Lung (tissue), 12 donors: Measurements from ENCODE around the gene IFNA21. TPM values are rescaled to one million over a fixed set of nuclear protein-coding genes. Genes with fewer than 3 reads are reported as not detected.

Source experiments
- ATAC-seq: fragments of 200-7000 bp; cut with Tn5 transposase; one replicate; pipeline ENCODE4 v1.9.1; 2020; ENCODE audit warnings: moderate number of reproducible peaks; ENCODE audit not compliant: insufficient read depth, low FRiP score
- DNase-seq, 3 donors: peaks; one replicate each; pipeline ENCODE4 v3.0.0-alpha.2; 2013 to 2017
- H3K27ac ChIP-seq, 2 donors: one replicate each; pipeline ENCODE4 v1.5.1; 2013; ENCODE audit warnings: mild to moderate bottlenecking in 2 of 2, moderate library complexity in 2 of 2, control low read depth in 1 of 2, inconsistent platforms in 1 of 2, low read depth in 1 of 2, low read length in 1 of 2
- H3K27me3 ChIP-seq, 3 donors: one replicate each; pipeline ENCODE4 v1.5.1; 2013; ENCODE audit warnings: low read length in 2 of 3; ENCODE audit not compliant: control insufficient read depth in 3 of 3, insufficient read depth in 3 of 3
- H3K36me3 ChIP-seq, 4 donors: one replicate each; pipeline ENCODE4 v1.5.1; 2013; ENCODE audit warnings: low read length in 4 of 4, mild to moderate bottlenecking in 1 of 4, moderate library complexity in 1 of 4; ENCODE audit not compliant: control insufficient read depth in 4 of 4, insufficient read depth in 4 of 4
- H3K4me1 ChIP-seq, 5 donors: one replicate each; pipeline ENCODE4 v1.5.1; 2013; ENCODE audit warnings: low read length in 5 of 5, mild to moderate bottlenecking in 2 of 5, moderate library complexity in 1 of 5; ENCODE audit not compliant: control insufficient read depth in 5 of 5, insufficient read depth in 5 of 5
- H3K4me3 ChIP-seq: one replicate; pipeline ENCODE4 v1.5.1; 2013; ENCODE audit warnings: mild to moderate bottlenecking, control low read depth, moderate library complexity
- H3K9ac ChIP-seq, 2 donors: one replicate each; pipeline ENCODE4 v1.5.1; 2013; ENCODE audit warnings: low read length in 2 of 2, control low read depth in 1 of 2; ENCODE audit not compliant: insufficient read depth in 1 of 2
- H3K9me3 ChIP-seq, 4 donors: one replicate each; pipeline ENCODE4 v1.5.1; 2013; ENCODE audit warnings: low read length in 3 of 4, mild to moderate bottlenecking in 1 of 4, moderate library complexity in 1 of 4; ENCODE audit not compliant: control insufficient read depth in 4 of 4, insufficient read depth in 3 of 4
- CTCF ChIP-seq: IDR thresholded peaks from 2 replicates; pipeline ENCODE4 v1.5.1; 2012; ENCODE audit warnings: mild to moderate bottlenecking; ENCODE audit errors: control extremely low read depth, extremely low read depth
- WGBS, 2 donors: extraction: QIAGEN DNeasy Blood & Tissue Kit; methylation state at CpG; one replicate each; pipeline ENCODE4 v1.1.7; 2013; 5-methylcytosine and 5-hydroxymethylcytosine counted together
- polyA plus RNA-seq, 2 donors: library from polyadenylated mRNA; stranded (reverse); fragments of 200-250 nt; gene quantifications; one replicate each; pipeline ENCODE4 v1.2.1, GENCODE V29; 2013
- total RNA-seq, 2 donors: library from RNA; depleted of rRNA in 1 of 2; stranded (reverse); fragments of >200 nt in 1 of 2; gene quantifications; one replicate each; pipeline ENCODE4 v1.2.1, GENCODE V29; 2014 to 2021
- donor health status: control.
- donor health status: control.
- donor health status: Bipolar disorder and iron deficiency.
- donor health status: healthy.
- donor health status: DM: yes; HTN: yes; CAD: no.

IFNA21 gene
- total and polyA plus RNA-seq, 4 donors, result not detected

GRCh38 chr9:21154018-21154608, 12.3 kb downstream of the IFNA21 start:
- TF ChIP-seq CTCF, result no peak
- H3K36me3 ChIP-seq, result no peaks in the 10 kb centered on the region
- peaks cover 0 to 5% (median 0%) of the 10 kb centered on the region in 4 donors for H3K9me3 ChIP-seq
- peaks cover 0 to 2% (median 0%) of the 10 kb centered on the region in 5 donors for H3K4me1 ChIP-seq
- DNase-seq (peak in 2 of 3 donors; percentile 1 to 19), ATAC-seq (no peak)
- no peak overlapping the region for H3K9ac ChIP-seq
- no peak overlapping the region for H3K27ac ChIP-seq
- 5 to 22% methylated on average over 3 of the region's 3 CpGs for WGBS, 2 donors
- no peak overlapping the region for H3K4me3 ChIP-seq
- H3K27me3 ChIP-seq, result no peaks in the 10 kb centered on the region

GRCh38 chr9:21153336-21154017, 13.0 kb downstream of the IFNA21 start:
- Histone ChIP-seq H3K9me3 (peaks cover 0 to 5% (median 1%) of the 10 kb centered on the region in 4 donors), H3K36me3 (no peaks in the 10 kb centered on the region), H3K27me3 (no peaks in the 10 kb centered on the region), H3K4me1 (peaks cover 0 to 2% (median 0%) of the 10 kb centered on the region in 5 donors), H3K27ac (no peak overlapping the region), H3K9ac (no peak overlapping the region), H3K4me3 (no peak overlapping the region)
- DNase-seq (no peak), ATAC-seq (no peak)
- no peak for TF ChIP-seq CTCF
- WGBS, 2 donors, result 23 to 40% methylated on average over 3 of the region's 3 CpGs

GRCh38 chr9:21144603-21145002, 21.9 kb downstream of the IFNA21 start:
- ATAC-seq (no peak), DNase-seq (no peak)
- TF ChIP-seq CTCF, result no peak
- H3K36me3 ChIP-seq, result no peaks in the 10 kb centered on the region
- no peak overlapping the region for H3K9ac ChIP-seq
- H3K4me3 ChIP-seq, result no peak overlapping the region
- H3K27ac ChIP-seq, result no peak overlapping the region
- WGBS, 2 donors, result 54 to 63% methylated on average over 1 of the region's 1 CpG
- no peaks in the 10 kb centered on the region for H3K4me1 ChIP-seq
- no peaks in the 10 kb centered on the region for H3K27me3 ChIP-seq
- peaks cover 0 to 7% (median 1%) of the 10 kb centered on the region in 4 donors for H3K9me3 ChIP-seq
